SJCRH30 (cell line): ENCODE data around the gene PITPNC1. TPM values are rescaled to one million over a fixed set of nuclear protein-coding genes. Genes with fewer than 3 reads are reported as not detected.

ENCODE experiments used
- DNase-seq, 2 experiments: peaks; one replicate each; pipeline ENCODE4 v3.0.0-alpha.2; 2015 to 2020
- H3K27ac ChIP-seq: fragments of 250-450 bp; sonication (Bioruptor Pico); 2 replicates; pipeline ENCODE4 v1.5.1; 2020; ENCODE audit warnings: mild to moderate bottlenecking, moderate library complexity
- H3K27me3 ChIP-seq: fragments of 250-450 bp; sonication (Bioruptor Pico); 2 replicates; pipeline ENCODE4 v1.5.1; 2020; ENCODE audit warnings: mild to moderate bottlenecking, moderate library complexity
- H3K36me3 ChIP-seq: fragments of 250-450 bp; sonication (Bioruptor Pico); 2 replicates; pipeline ENCODE4 v1.5.1; 2020; ENCODE audit warnings: mild to moderate bottlenecking, moderate library complexity
- H3K4me1 ChIP-seq: fragments of 250-450 bp; sonication (Bioruptor Pico); 2 replicates; pipeline ENCODE4 v1.5.1; 2020; ENCODE audit warnings: mild to moderate bottlenecking, moderate library complexity
- H3K4me3 ChIP-seq: fragments of 250-450 bp; sonication (Bioruptor Pico); 2 replicates; pipeline ENCODE4 v1.5.1; 2020; ENCODE audit warnings: mild to moderate bottlenecking, moderate library complexity
- H3K9me3 ChIP-seq: fragments of 250-450 bp; sonication (Bioruptor Pico); replicated peaks from 2 replicates; pipeline ENCODE4 v1.5.1; 2020; ENCODE audit warnings: mild to moderate bottlenecking, moderate library complexity
- total RNA-seq: library from RNA; depleted of rRNA; stranded (reverse); fragments of >200 nt; shearing (Covaris generic); gene quantifications from 2 replicates; pipeline ENCODE4 v1.2.3, GENCODE V29; 2014

PITPNC1 gene
- total RNA-seq, 1 experiment from 2014 or later = 3.5 TPM

DNA sequence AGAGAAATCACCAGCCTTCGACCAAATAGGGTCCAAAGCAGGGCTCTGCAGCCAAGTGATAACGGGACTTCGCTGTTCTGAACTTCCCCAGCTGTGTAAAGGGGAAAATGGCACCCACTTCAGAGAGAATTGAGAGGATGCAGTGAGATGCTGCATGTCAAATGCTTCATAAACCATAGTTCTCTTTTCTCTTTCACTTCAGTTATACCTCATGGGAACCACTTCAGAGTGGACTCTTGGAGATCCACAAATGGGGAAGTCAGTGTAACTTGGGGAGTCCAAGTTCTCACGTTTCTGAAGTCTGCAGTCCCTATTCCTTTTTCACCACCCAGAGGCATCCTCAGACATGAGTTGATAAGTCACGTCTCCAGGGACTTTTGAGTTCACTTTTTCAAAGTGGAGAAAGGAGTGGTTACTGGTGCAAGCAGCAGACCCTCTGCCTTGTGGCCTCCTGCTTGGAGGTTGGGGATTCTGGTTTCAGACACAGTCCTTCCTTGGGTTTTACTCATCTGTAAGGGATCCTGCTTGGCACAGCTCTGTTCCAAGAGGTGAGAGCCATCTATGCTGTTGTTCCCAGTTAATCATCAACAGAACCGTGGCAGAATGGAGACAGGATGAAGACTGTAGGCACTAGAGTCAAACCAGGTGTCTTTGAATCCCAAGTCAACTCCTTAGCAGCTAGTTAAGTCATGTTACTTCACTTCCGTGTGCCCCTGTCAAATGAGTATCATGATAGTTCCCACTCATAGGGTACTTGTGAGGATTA is 217.2 kb downstream of the PITPNC1 start:
- no peak for DNase-seq
- Histone ChIP-seq H3K36me3 (no peaks in the 10 kb centered on the region), H3K9me3 (0 out of 2 replicates have a peak, but pooled peaks cover 3% of the 10 kb centered on the region), H3K27ac (no peak overlapping the region), H3K27me3 (no peaks in the 10 kb centered on the region), H3K4me1 (no peaks in the 10 kb centered on the region), H3K4me3 (no peak overlapping the region)

DNA sequence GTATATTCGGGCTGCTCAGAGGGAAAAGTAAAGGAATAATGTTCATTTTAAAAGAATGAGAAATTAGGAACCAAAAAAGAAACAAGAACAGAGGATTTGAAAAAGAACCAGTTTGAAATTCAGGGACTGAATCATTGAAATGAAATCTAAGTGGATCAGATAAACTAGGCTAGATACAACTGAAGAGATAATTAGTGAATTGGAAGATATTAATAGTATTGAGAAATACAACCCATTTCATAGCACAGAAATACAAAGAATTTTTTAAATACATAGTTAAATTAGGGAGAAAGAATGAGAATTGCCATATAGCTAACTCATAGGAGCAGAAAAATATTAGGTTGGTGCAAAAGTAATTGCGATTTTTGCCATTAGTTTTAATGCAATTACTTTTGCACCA is 223.3 kb downstream of the PITPNC1 start:
- Histone ChIP-seq H3K27me3 (no peaks in the 10 kb centered on the region), H3K4me1 (no peaks in the 10 kb centered on the region)

DNA sequence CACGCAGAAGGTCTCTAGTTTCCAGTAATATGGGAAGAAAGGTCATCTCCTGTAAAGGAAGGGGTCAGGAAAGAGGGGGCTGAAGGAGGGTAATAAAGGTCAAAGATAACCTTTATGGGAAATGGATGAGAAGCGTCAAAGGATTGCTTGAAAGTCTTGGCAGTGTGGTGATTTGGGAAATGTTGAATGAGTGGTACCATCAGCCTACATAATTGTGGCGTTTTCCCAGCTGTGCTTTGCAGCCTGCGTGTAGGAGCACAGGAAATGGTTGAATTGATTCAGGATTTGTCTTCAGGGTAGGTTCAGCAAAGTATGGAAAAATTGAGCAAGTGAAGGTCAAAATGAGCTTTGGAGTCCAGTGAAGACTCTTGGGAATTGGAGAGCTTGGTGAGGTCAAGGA is 224.8 kb downstream of the PITPNC1 start:
- Histone ChIP-seq H3K36me3 (no peaks in the 10 kb centered on the region), H3K27me3 (no peaks in the 10 kb centered on the region), H3K9me3 (no peaks in the 10 kb centered on the region), H3K27ac (no peak overlapping the region), H3K4me1 (no peaks in the 10 kb centered on the region), H3K4me3 (no peak overlapping the region)
- DNase-seq = no peak

More for the DNA sequence above, 223.3 kb downstream of the PITPNC1 start:
- H3K4me3 ChIP-seq = no peak overlapping the region
- no peaks in the 10 kb centered on the region for H3K36me3 ChIP-seq
- H3K9me3 ChIP-seq = no peaks in the 10 kb centered on the region
- H3K27ac ChIP-seq = no peak overlapping the region
- no peak for DNase-seq

DNA sequence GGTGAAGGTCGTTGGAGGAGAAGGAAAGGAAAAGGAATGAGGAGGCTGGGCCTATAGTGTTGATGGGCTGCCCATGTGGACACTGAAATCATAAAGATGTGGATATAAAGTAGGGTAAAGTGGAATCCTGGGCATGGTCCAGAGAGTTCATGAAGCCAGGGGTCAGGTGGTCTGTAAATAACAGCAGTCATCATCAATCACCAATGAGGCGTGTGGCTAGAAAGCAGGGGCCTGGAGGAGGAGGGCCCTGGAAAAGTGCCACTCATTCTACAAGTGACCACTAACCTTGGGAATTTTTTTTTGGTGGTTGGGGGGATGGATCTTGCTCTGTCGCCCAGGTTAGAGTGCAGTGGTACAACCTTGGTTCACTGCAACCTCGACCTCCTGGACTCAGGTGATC is 225.4 kb downstream of the PITPNC1 start:
- no peaks in the 10 kb centered on the region for H3K9me3 ChIP-seq
- no peak overlapping the region for H3K4me3 ChIP-seq
- H3K4me1 ChIP-seq = no peaks in the 10 kb centered on the region
- no peak for DNase-seq
- no peaks in the 10 kb centered on the region for H3K27me3 ChIP-seq
- no peaks in the 10 kb centered on the region for H3K36me3 ChIP-seq
- H3K27ac ChIP-seq = no peak overlapping the region

DNA sequence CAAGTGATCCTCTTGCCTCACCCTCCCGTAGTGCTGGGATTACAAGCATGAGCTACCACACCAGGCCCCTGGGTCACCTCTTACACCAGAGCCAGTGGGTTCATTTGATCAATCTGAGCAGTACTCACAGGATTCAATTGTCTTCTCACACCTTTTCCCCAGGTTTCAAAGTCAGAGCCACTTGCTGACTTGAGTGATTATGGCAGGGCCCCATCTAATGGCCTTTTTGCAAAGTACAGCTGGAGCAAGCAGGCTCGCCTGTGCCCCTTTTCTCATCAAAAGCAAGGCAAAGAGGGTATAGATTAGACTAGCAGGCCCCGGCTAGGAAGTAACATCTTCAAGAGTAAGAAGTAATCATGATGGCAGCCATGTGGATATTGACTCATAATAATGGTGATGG is 225.9 kb downstream of the PITPNC1 start:
- Histone ChIP-seq H3K4me1 (no peaks in the 10 kb centered on the region), H3K27me3 (no peaks in the 10 kb centered on the region), H3K4me3 (no peak overlapping the region), H3K27ac (no peak overlapping the region), H3K36me3 (no peaks in the 10 kb centered on the region), H3K9me3 (no peaks in the 10 kb centered on the region)
- DNase-seq = peak; percentile 27 to 61

DNA sequence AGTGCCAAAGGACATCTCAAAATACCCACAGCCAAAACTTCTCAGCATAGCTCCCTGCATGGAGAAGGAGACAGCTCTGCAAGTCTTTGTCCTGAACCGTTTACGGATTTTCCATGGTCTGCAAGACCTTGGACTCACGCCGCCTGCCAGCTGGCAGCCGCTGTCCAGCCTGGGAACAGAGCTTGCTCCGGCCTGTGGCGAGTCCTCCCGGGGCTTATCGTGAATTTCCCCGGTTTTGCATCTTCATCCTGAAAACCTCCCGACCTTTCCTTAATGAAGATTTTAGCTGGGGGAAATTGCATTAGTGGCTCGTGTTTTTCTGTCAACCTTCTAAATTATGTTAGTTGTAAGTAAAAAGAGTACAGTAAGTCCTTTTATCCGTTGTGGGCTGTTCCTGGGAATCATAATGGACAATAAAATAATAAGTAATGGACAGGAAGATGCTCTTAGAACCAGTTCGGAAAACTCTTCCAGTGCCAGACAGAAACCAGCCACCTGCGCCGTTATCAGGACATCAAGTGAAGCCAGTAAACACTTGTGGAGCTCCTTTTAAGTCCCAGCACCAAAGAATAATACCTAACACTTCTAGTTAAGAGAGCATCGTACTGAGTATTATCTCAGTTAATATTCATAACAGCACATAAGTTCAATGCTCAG is 228.3 kb downstream of the PITPNC1 start:
- DNase-seq = no peak
- Histone ChIP-seq H3K4me3 (no peak overlapping the region), H3K9me3 (no peaks in the 10 kb centered on the region), H3K27me3 (no peaks in the 10 kb centered on the region), H3K27ac (no peak overlapping the region), H3K36me3 (no peaks in the 10 kb centered on the region), H3K4me1 (no peaks in the 10 kb centered on the region)

DNA sequence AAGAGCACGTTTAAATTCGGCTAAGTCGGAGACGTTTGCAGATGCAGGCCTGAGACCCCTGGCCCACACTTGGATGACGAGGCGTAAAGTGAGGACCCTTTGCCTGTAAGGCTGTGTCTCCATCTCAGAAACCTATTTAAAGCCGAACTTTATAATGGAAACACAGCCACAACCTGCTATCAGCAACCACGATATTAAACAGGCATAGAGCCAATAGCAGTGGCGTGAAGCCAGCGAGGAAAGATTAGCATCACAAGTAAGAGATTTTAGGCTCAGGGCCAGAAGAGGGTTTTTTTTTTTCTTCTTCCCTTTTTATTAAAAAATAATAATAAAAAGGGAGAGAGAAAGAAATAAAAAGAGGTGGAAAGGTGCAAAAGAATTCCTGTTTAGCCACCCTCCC is 229.4 kb downstream of the PITPNC1 start:
- Histone ChIP-seq H3K27ac (no peak overlapping the region), H3K4me1 (no peaks in the 10 kb centered on the region), H3K4me3 (no peak overlapping the region)

DNA sequence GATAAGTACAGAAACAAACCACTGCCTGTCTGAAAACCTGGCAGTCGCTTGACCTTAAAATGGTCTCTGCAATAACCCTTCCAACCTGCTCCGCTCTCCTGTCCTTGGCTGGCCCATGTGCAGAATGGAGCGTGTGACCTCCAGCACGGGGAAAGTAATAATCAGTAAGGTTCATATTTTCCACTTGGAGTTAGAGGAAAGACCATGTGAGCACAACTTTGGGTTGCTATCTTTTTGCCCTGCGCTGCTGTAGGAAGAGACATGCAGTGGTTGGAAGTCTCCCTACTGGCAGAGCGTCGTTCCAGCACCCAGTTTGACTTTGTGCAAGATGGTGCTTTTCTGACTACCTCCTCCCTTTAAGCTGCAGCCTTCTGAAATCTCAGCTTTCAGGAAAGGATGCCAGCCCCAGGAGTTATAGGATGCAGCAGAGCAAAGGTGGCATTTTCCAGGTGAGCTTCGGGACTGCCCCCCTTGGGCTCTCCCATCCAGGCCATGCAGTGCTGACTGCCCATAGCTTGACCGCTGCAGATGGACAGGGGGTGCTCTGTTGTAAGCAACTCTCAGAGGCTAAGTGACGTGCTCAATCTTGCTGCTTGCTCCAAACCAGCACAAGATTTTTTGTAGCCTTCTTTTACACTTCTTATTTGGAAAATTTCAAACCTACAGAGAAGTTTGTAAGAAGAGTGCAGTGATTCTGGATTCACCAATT is 230.0 kb downstream of the PITPNC1 start:
- no peaks in the 10 kb centered on the region for H3K9me3 ChIP-seq
- H3K27ac ChIP-seq = no peak overlapping the region

More for the DNA sequence above, 229.4 kb downstream of the PITPNC1 start:
- DNase-seq = no peak
- no peaks in the 10 kb centered on the region for H3K36me3 ChIP-seq
- no peaks in the 10 kb centered on the region for H3K27me3 ChIP-seq
- no peaks in the 10 kb centered on the region for H3K9me3 ChIP-seq

DNA sequence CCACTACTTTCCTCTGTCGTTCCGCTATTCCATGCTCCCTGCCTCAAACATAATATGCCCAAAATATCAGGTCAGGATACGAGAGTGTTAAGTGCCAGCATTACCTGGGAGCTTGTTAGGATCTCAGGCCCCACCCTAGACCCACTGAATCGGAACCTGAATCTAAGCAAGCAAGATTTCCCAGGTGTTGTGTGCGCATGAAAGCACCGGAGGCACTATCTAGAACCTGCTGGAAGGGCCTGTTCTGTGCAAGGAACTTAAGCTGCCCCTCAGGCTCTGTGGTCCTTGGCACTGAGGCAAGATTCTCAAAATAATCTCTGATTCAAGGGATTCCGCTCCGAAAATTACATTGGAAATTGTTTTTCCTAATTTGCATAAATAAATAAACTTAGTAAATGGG is 233.0 kb downstream of the PITPNC1 start:
- Histone ChIP-seq H3K27ac (no peak overlapping the region), H3K4me1 (no peaks in the 10 kb centered on the region), H3K27me3 (no peaks in the 10 kb centered on the region)

More for the DNA sequence above, 230.0 kb downstream of the PITPNC1 start:
- Histone ChIP-seq H3K36me3 (no peaks in the 10 kb centered on the region), H3K4me1 (no peaks in the 10 kb centered on the region), H3K4me3 (no peak overlapping the region), H3K27me3 (no peaks in the 10 kb centered on the region)
- DNase-seq = no peak

DNA sequence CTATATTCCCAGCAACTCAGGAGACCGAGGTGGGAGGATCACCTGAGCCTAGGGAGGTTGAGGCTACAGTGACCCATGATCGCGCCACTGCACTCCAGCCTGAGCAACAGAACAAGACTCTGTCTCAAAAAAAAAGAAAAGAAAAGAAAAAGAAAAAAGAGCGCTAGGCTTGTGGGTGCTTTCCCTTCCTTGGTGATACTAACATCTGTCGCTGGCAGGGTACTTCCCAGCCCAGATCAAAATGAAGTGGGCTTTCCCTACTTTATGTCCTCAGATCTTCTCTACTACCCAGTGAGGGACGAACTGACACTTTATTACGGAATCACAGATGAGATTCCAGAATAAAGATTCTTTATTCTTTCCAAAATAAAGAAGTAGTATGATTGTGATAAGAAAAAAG is 236.9 kb downstream of the PITPNC1 start:
- Histone ChIP-seq H3K4me1 (no peaks in the 10 kb centered on the region), H3K36me3 (no peaks in the 10 kb centered on the region), H3K9me3 (no peaks in the 10 kb centered on the region), H3K27me3 (no peaks in the 10 kb centered on the region), H3K27ac (no peak overlapping the region), H3K4me3 (no peak overlapping the region)
- no peak for DNase-seq

More for the DNA sequence above, 233.0 kb downstream of the PITPNC1 start:
- Histone ChIP-seq H3K9me3 (no peaks in the 10 kb centered on the region), H3K36me3 (no peaks in the 10 kb centered on the region), H3K4me3 (no peak overlapping the region)
- DNase-seq = no peak

DNA sequence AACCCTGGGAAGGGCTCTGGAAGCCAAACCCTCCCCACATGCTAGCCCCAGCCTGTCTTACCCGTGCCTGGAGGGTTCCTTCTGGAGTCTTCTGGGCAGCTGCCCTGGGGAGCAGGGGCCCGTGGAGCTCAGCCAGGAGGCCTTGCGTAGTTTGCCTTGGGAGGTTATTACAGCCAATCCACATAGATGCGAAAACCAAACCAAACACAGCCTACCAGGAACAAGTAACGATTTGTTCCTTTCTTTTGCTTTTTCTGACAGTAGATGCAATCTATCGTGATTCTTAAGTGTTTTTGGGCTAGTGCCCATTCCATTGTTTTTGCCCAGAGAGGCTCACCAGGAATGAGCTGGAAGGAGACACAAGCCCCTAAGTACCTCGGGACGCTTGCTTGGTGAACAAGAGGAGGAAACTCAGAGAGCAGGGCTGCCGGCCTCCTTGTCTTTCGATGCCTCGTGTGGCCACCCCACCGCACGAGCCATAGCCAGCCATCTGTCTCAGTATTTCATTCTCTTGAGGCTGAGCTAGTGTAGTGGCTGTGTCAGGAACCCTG is 238.0 kb downstream of the PITPNC1 start:
- Histone ChIP-seq H3K27ac (no peak overlapping the region), H3K4me1 (no peaks in the 10 kb centered on the region), H3K9me3 (no peaks in the 10 kb centered on the region), H3K4me3 (no peak overlapping the region), H3K36me3 (no peaks in the 10 kb centered on the region), H3K27me3 (no peaks in the 10 kb centered on the region)
- peak; percentile 9 to 24 for DNase-seq

DNA sequence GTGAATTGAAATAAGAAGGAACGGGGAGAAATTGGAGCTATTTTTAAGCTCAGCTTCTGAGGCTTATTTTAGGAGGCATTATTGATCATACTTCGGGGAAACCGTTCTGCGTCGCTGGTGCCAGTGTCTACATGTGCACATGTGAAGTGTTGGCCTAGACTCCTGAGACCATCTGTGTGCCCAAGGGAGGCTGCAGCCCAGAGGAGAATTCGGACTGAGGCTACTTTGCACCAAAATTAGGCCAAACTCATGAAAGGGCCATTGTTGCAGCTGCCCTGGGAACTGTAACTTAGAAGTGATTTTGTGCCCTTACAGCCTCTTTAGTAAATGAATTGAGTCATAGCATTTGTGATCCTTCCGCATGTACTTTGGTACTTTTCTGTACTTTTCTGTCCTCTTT is 238.7 kb downstream of the PITPNC1 start:
- Histone ChIP-seq H3K36me3 (no peaks in the 10 kb centered on the region), H3K4me1 (no peaks in the 10 kb centered on the region), H3K9me3 (no peaks in the 10 kb centered on the region), H3K4me3 (no peak overlapping the region), H3K27me3 (no peaks in the 10 kb centered on the region), H3K27ac (no peak overlapping the region)
- DNase-seq = no peak

DNA sequence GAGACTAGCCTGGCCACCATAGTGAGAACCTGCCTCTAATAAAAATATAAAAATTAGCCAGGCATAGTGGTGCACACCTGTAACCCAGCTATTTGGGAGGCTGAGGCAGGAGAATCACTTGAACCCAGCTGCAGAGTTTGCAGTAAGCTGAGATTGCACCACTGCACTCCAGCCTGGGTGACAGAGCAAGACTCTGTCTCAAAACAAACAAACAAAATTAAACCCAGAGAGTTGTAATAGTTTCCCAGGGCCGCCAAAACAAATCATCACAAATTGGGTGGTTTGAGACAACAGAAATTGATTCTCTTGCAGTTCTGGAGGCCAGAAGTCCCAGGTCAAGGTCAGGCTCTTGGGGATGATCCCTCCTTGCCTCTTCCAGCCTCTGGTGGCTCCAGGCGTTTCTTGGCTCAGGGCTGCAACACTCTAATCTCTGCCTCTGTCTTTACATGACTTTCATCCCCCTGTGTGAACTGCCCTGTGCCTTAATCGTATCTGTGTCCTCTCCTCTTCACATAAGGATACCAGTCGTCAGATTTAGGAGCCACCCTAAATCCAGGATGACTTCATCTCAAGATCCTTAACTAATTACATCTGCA is 240.3 kb downstream of the PITPNC1 start:
- no peak overlapping the region for H3K27ac ChIP-seq
- H3K9me3 ChIP-seq = no peaks in the 10 kb centered on the region
- no peaks in the 10 kb centered on the region for H3K27me3 ChIP-seq
- DNase-seq = no peak
- no peaks in the 10 kb centered on the region for H3K4me1 ChIP-seq
- H3K36me3 ChIP-seq = no peaks in the 10 kb centered on the region
- H3K4me3 ChIP-seq = no peak overlapping the region

DNA sequence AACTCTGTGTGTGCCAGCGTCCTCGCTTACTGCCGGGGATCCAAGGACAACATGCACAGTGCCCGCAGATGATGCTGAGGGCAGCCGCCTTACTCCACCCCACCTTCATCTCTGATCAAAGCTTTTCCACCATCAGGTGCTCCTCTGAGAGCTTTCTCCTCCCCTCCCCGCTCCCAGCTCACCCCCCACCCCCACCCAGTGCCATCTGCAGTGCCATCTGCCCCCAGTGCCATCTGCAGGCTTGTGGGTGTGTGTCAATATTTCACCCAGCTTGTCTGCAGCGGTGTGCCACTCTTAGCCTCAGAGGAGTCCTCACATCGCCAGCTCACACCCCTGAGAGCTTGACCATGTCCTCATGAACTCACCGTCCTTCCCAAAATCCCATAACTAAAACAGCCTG is 242.5 kb downstream of the PITPNC1 start:
- no peaks in the 10 kb centered on the region for H3K9me3 ChIP-seq
- no peak overlapping the region for H3K4me3 ChIP-seq
- no peaks in the 10 kb centered on the region for H3K4me1 ChIP-seq
- no peak overlapping the region for H3K27ac ChIP-seq
- H3K36me3 ChIP-seq = 0 out of 2 replicates have a peak, but pooled peaks cover 2% of the 10 kb centered on the region
- no peaks in the 10 kb centered on the region for H3K27me3 ChIP-seq
- DNase-seq = no peak
